HUES6 (cell line): ENCODE results near the gene AFAP1L2.

Experiments used
- H3K27ac ChIP-seq: 2 replicates; pipeline ENCODE4 v1.7.0; 2013; ENCODE audit warnings: low read depth, mild to moderate bottlenecking, low read length, inconsistent platforms
- H3K27me3 ChIP-seq: 2 replicates; pipeline ENCODE4 v1.6.1; 2013; ENCODE audit warnings: low read length; ENCODE audit not compliant: control insufficient read depth, insufficient read depth
- H3K36me3 ChIP-seq: 2 replicates; pipeline ENCODE4 v1.6.1; 2013; ENCODE audit warnings: low read length; ENCODE audit not compliant: control insufficient read depth, insufficient read depth
- H3K4me1 ChIP-seq: 2 replicates; pipeline ENCODE4 v1.6.1; 2013; ENCODE audit warnings: low read length; ENCODE audit not compliant: control insufficient read depth, insufficient read depth
- H3K4me3 ChIP-seq: 2 replicates; pipeline ENCODE4 v1.5.1; 2013; ENCODE audit warnings: low read depth, low read length
- H3K9ac ChIP-seq: one replicate; pipeline ENCODE4 v1.6.1; 2013; ENCODE audit warnings: mild to moderate bottlenecking, low read length
- H3K9me3 ChIP-seq: 2 replicates; pipeline ENCODE4 v1.6.1; 2013; ENCODE audit warnings: low read depth, low read length; ENCODE audit not compliant: control insufficient read depth, insufficient read depth

Gene AFAP1L2

DNA sequence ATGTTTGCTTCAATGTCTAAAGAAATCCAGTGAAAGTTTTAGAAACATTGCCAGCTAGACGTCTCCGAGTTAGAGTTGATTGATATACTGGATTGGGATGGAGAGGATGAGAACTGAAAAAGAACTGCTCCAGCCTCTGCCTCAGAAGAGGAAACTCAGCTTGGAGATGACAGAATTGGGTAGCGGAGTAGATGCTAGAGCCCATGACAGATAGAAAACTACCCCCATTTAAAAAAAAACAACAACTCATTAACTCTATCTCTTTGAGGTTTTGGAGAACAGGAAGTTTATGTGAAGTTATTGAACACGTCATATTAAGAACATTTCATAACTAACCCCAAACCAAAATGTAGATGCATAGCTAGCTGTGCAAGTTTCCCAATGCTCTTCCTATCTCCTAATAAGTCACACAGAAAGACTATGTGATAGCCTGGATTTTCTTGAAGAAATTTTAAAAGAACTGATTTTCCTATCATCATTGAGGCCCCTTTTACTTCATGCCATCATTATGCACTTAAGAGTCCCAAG lies 28.3 kb upstream of the AFAP1L2 start:
- Histone ChIP-seq H3K36me3 (peaks cover 13% of the 10 kb centered on the region), H3K4me3 (no peak overlapping the region), H3K9me3 (no peaks in the 10 kb centered on the region), H3K4me1 (peaks cover 2% of the 10 kb centered on the region; the same call in 1 of the 2 replicates), H3K27ac (no peak overlapping the region), H3K9ac (no peak overlapping the region), H3K27me3 (no peaks in the 10 kb centered on the region)

GRCh38 chr10:114431414-114432135 lies 27.3 kb upstream of the AFAP1L2 start:
- no peaks in the 10 kb centered on the region for H3K9me3 ChIP-seq
- peaks cover 13% of the 10 kb centered on the region for H3K36me3 ChIP-seq
- no peak overlapping the region for H3K4me3 ChIP-seq
- no peak overlapping the region for H3K9ac ChIP-seq
- H3K27ac ChIP-seq, result no peak overlapping the region
- no peaks in the 10 kb centered on the region for H3K27me3 ChIP-seq
- H3K4me1 ChIP-seq, result peaks cover 10% of the 10 kb centered on the region; the same call in 1 of the 2 replicates

DNA sequence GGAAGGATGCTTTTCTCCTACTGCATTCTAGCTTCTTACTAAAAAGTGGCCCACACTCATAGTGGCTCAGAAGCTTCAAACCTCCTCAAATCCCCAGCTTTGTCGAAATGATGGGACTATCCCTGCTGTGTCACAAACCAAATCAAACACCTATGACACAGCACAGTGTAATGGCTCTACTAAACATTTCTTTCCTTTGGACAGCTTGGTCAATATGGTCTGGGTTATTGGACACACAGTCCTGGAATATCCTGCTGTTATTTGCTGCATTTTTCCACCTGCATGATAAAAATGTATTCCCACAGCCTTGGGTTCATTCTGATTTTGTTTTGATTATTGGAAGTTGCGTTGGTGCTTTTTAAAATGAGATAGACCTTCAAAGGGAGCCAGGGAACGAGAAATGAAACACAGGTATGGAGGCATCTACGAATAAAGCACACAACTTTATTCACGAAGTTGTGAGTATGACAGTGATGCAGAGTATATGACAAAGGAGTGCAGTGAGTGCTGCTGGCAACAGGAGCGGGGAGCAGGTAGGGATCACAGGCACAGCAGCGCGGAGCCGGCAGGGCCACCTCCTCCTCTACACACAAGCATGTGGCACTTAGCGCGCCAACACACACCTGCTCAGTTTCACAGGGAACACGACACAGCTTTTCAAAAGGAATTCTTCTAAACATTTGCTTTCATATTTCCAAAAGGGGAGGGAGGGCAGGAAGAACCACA lies 26.5 kb upstream of the AFAP1L2 start:
- peaks cover 8% of the 10 kb centered on the region for H3K36me3 ChIP-seq
- peaks cover 10% of the 10 kb centered on the region; the same call in 1 of the 2 replicates for H3K4me1 ChIP-seq
- no peaks in the 10 kb centered on the region for H3K9me3 ChIP-seq
- no peak overlapping the region for H3K27ac ChIP-seq
- no peaks in the 10 kb centered on the region for H3K27me3 ChIP-seq
- no peak overlapping the region for H3K4me3 ChIP-seq
- no peak overlapping the region for H3K9ac ChIP-seq

DNA sequence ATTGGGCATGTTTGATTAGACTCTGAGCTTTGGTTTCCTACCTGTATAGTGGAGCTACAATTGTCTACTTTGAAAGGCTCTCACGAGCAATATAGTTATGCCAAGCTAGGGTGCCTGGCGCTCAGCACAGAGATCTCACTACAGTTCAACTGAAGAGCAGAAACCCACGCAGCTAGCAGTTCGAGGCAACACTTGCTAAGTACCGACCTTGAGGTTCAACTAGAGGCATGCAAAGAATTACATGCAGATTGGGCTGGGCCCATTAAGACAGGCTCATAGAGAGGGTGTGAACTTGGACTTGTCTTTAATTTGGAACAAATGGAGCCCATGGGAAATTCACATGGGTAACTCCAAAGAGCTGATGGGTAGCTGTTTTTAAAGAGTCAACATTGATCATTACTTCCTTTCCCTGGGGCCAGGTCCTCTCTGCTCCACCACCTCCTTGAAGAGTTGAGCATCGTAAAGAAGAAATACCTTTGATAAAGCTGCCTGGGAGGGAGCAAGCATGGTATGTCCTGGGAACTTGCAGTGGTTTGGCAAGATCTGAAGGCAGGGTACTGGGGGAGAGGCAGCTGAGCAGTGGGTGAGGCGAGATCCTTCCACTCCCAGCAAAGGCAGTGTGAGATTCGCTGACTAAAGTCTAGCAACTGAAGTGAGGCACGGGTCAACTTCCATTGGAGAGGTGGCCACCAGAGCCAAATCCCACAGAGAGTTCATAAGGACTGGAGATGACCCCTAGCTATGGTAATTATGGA lies 25.5 kb upstream of the AFAP1L2 start:
- Histone ChIP-seq H3K9me3 (no peaks in the 10 kb centered on the region), H3K9ac (no peak overlapping the region), H3K4me3 (no peak overlapping the region), H3K36me3 (peaks cover 4% of the 10 kb centered on the region), H3K4me1 (peaks cover 10% of the 10 kb centered on the region; the same call in 1 of the 2 replicates), H3K27me3 (no peaks in the 10 kb centered on the region), H3K27ac (no peak overlapping the region)

DNA sequence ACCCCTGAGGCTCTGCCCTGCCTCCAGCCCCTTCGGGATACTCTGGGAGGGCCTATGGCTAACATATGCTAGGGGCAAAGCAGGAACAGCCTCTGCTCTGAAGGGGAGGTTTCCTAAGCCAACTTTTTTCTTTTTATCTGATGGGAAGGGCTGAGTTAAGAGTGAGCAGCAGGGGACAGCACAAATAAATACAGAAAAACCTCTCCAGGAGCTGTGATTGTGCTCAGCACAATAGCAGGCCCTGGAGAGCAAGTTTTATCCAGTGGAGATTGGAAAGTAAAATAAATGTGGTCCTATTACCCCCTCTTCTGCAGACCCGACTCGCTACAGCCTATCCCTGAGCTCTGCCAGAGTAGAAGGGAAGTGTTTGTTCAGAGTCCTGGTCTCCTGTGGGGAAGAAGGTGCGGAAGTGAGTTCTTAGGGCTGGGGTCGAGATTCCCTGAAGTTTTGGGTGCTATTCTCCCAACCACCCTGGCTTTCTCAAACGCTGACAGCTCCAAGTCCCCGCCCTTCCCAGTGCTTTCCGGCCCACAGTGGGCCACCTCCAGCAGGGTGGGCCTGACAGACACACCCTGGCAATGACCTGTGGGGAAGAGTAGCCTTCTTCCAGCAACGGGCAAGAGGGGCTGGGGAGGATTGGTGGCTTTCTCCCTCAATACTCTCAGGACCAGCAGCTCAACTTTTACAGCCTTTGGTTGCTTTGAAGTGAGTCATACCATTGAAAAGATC lies 23.0 kb upstream of the AFAP1L2 start:
- Histone ChIP-seq H3K9ac (no peak overlapping the region), H3K27ac (no peak overlapping the region), H3K36me3 (no peaks in the 10 kb centered on the region), H3K4me3 (no peak overlapping the region), H3K27me3 (no peaks in the 10 kb centered on the region), H3K4me1 (peaks cover 10% of the 10 kb centered on the region; the same call in 1 of the 2 replicates), H3K9me3 (no peaks in the 10 kb centered on the region)

GRCh38 chr10:114426476-114426875 lies 22.2 kb upstream of the AFAP1L2 start:
- H3K36me3 ChIP-seq, result no peaks in the 10 kb centered on the region
- H3K9ac ChIP-seq, result no peak overlapping the region
- no peak overlapping the region for H3K27ac ChIP-seq
- H3K4me1 ChIP-seq, result peaks cover 10% of the 10 kb centered on the region; the same call in 1 of the 2 replicates
- no peak overlapping the region for H3K4me3 ChIP-seq
- no peaks in the 10 kb centered on the region for H3K9me3 ChIP-seq
- no peaks in the 10 kb centered on the region for H3K27me3 ChIP-seq

GRCh38 chr10:114420811-114421485 lies 16.6 kb upstream of the AFAP1L2 start:
- H3K4me1 ChIP-seq, result no peaks in the 10 kb centered on the region
- H3K36me3 ChIP-seq, result no peaks in the 10 kb centered on the region
- 0 out of 2 replicates have a peak, but pooled peaks cover 5% of the 10 kb centered on the region for H3K9me3 ChIP-seq
- H3K9ac ChIP-seq, result no peak overlapping the region
- no peak overlapping the region for H3K4me3 ChIP-seq
- no peak overlapping the region for H3K27ac ChIP-seq
- H3K27me3 ChIP-seq, result no peaks in the 10 kb centered on the region

- Histone ChIP-seq H3K36me3 (no peaks in the 10 kb centered on the region), H3K4me1 (no peaks in the 10 kb centered on the region), H3K27me3 (no peaks in the 10 kb centered on the region), H3K4me3 (no peak overlapping the region), H3K9me3 (0 out of 2 replicates have a peak, but pooled peaks cover 5% of the 10 kb centered on the region), H3K9ac (no peak overlapping the region), H3K27ac (no peak overlapping the region)
Observed at GRCh38 chr10:114418109-114418508, 13.8 kb upstream of the AFAP1L2 start.

DNA sequence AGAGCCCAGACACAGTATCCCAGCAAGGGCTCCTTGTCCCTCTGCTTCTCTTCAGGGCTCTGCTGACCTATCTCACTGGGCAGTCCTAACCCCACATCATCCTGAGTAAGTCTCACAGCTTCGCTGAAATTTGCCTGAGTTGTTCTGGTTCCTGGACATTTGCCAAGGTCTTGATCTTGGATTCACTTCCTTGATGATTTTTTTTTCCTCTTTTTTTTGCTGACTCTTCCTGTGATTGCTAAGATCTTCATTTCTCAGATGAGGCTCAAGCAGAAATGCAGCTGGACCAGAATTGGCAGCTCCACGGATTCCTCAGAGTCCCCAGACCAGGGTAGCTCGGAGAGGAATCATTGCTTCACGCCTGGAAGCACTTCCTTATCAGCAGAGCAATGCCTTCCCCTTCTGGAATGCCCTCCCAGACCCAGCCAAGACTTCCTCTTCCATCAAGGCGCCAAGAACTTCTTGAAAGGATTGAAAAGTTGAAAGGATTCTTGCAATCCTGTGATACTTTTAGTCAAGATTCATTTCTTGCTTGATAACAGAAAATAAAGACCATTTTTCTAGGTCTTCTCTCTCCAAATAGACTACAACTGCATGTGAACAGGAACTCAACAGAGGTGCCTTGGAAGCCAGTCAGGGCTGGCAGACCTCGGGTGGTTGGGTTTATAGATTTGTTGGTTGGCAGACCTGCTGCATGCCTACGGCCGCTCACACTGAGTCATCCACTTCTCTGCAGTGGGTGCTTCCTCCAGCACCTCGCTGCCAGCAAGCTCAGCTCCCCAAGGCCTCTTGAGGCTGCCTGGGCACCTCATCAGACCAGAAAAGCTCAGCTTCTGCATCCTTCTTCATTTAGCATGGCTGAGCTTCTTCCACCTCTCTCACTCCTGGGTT lies 8.8 kb upstream of the AFAP1L2 start:
- Histone ChIP-seq H3K9me3 (0 out of 2 replicates have a peak, but pooled peaks cover under 1% of the 10 kb centered on the region), H3K4me1 (peaks cover 19% of the 10 kb centered on the region), H3K36me3 (no peaks in the 10 kb centered on the region), H3K27me3 (0 out of 2 replicates have a peak, but pooled peaks cover under 1% of the 10 kb centered on the region), H3K4me3 (no peak overlapping the region), H3K9ac (no peak overlapping the region), H3K27ac (no peak overlapping the region)
